Testis (tissue), 2 donors: ENCODE data around the gene NKAIN2.

Experiments
- CTCF ChIP-seq, 3 experiments: fragments of 450-650 bp in 2 of 3; fragments of 200-600 bp in 1 of 3; sonication (generic) in 1 of 3; IDR thresholded peaks; one replicate each; pipeline ENCODE4 v1.5.1; 2016 to 2019; ENCODE audit warnings: antibody characterized with exemption in 3 of 3, mild to moderate bottlenecking in 2 of 3, moderate library complexity in 1 of 3
- POLR2A ChIP-seq: fragments of 450-650 bp; IDR thresholded peaks from one replicate; pipeline ENCODE4 v1.6.1; 2017; ENCODE audit warnings: antibody characterized with exemption, mild to moderate bottlenecking, moderate library complexity

- TF ChIP-seq POLR2A, result no peak
- no peak for TF ChIP-seq CTCF (IDR thresholded peaks at IDR 0.05)
Observed at GRCh38 chr6:124190256-124190655, 386.6 kb downstream of the NKAIN2 start.
